GM19468 (cell line): ENCODE data around the gene ITPR2.
"Not testable (repeated sequence)": the region's sequence is repeated elsewhere in the genome, so short reads cannot be mapped to it uniquely, and the experiment has no call there.

Experiments
- ATAC-seq: cut with Tn5 transposase; IDR thresholded peaks from one replicate; pipeline ENCODE4 v1.9.1; 2021; ENCODE audit warnings: mild to moderate bottlenecking, moderate library complexity, moderate number of reproducible peaks; ENCODE audit not compliant: unreplicated experiment; ENCODE audit errors: extremely low read depth

Gene ITPR2

DNA sequence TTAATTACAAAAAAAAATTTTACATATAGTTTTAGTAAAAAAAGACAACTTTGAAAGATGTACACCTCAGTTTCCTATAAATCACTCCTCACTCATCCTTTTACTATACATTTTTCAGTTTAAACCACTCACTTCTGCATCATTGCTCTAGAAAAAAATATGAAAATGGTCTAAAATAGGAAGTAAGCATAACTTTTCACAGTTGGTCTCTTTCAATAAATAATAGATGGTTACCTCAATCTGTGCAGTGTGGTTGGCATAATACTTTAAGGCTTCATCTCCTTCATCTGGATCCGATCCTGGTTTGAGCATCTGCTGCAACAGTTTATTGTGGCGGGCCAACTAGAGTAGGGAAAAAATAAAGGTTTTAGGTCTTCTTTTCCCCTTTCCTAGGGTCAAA, 389.7 kb downstream of the ITPR2 start:
- no peak for ATAC-seq

DNA sequence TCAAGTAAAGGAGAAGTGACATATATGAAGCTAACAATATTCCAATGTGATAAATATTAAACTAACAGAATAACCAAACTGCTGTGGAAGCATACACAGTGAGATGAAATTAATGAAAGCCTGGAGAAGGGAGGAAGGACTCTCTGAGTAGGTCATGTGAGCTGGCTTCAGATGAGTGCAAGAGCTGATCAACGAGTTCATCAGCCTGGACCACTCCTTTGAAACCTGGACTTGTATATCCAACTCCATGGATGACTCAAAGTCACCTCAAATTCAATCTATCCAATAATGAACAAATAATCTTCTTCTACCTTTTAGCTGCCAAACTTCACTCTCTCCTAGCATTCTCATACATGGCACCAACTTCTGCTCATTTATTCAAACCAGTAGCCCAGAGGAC, 391.6 kb downstream of the ITPR2 start:
- no peak for ATAC-seq

DNA sequence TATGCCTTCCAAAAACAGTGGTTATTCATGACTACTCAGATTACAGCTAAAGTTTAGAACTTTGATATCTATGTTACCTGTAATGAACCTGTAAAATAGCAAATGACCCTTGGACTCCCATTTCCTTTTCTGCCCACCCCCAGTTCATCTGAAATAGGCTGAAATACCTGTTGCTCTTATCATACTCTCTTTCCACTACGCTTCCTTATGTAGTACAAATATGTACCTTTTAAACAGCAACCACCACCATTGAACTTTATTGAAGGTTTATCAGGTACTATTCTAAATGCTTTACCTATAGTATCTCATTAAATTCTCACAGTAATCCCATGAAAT, 398.0 kb downstream of the ITPR2 start:
- no peak for ATAC-seq

DNA sequence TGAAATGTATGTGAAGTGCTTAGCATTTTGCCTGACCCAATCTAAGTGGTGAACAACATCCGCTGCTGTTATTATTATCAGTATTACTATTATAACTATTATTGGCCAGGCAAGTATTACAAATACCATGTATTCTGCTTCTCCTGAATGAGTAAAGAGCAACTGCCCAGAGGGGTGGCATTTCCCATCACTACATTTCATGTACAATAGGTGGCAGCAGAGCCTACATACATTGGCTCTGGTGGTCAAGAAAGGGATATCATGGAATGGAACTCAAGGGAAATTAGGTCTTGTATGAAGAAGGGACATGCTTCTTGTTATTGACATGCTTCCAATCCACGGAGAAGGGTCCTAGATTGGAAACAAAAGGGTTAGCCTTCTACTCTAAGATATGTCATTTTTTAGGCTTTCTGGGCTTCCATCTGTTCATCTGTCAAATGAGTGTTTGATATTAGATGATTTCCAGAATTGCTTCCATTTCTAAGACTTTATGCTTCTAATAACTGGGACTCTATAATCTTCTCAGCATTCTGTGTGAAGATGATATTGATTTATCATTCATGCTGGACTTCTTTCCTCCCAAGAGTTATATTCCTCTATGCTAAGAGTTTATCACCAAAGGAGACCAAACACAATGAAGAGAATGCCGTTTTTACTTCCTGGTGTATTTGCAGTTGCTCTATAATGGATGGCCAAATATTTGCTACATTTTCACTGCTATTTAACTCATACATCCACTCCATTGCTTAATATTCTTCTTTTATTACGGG, 398.5 kb downstream of the ITPR2 start:
- no peak for ATAC-seq

DNA sequence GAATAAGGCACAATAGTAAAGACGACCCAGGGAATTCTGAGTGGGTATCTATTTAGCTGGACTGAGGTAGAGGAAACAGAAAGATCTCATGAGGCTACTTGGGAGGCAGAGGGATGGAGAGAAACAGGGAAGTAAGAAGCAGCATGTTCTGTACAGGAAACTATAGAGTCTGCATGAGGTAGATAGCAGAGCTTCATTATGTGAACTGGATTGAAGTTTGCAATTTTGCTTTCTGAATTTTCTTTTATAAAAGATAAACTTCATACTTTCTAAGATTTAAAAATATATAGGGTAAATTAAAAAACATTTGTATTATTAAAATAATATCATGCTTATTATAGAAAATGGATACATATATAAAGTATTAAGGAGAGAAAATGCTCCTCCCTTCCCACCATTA, 399.3 kb downstream of the ITPR2 start:
- ATAC-seq = not testable (repeated sequence)

DNA sequence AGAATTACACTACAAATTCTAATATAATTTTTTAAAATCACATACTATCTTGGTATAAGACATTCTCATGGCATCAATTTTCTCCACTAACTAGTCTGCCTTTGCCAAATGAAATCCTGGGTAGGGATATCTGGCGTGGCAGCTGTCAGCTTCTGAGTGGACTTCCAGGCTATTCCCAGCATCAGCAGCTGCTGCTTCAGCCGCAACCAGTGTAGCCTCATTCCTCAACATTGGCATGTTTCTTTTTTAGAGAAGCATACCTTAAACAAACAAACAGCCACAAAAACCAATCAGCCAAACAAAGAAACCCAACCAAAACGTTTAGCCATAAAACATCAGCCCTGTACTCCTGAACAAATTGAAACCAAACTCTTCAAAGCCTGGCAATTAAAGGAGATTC, 401.8 kb downstream of the ITPR2 start:
- no peak for ATAC-seq

DNA sequence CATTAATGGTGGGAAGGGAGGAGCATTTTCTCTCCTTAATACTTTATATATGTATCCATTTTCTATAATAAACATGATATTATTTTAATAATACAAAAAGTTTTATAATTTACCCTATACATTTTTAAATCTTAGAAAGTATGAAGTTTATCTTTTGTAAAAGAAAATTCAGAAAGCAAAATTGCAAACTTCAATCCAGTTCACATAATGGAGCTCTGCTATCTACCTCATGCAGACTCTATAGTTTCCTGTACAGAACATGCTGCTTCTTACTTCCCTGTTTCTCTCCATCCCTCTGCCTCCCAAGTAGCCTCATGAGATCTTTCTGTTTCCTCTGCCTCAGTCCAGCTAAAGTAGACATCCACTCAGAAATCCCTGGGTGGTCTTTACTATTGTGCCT, 402.4 kb downstream of the ITPR2 start:
- ATAC-seq = not testable (repeated sequence)

DNA sequence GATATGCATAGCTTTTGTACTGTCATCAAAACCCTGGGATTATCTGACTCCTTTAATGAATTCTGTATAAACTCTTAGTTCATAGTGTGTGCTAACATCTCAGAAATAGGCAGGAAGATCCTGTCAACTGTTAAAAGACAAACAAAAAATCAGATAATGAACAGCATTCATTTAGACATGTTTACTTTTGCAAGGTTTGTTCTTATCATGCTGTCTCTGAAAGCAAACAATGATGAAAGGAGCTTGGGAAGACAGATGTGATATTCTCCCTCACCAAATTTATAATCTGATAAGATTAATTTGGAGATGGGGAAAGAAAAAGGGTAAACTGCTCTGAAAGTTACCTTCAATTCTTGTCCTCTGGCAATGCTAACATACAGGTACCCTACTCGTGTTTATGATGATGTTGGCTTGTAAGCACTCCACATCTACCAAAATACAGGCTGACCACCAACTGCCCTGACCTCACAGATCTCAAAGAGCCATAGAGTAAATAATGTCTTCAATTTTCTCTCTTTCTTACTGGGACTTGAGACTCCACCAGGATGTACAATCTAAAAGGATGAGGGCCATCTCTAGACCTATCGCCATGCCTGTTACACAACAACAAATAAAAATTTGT, 403.8 kb downstream of the ITPR2 start:
- no peak for ATAC-seq

DNA sequence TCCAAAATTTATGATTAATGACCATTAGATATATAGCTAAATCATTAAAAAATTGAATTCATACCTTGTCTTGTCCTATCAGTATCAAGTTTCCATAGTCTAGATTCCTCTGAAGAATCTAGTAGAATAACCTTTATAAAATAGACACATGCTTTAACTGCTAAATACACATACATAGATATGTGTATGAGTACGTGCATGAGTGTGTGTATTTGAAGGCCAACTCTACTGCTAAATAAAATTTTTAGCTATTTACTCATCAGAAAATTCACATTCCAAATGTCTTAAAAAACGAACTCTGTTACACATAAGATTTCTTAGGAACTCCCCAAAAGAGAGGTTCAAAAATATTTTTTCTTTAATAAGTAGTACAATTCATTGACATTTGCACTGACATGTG, 404.6 kb downstream of the ITPR2 start:
- no peak for ATAC-seq

DNA sequence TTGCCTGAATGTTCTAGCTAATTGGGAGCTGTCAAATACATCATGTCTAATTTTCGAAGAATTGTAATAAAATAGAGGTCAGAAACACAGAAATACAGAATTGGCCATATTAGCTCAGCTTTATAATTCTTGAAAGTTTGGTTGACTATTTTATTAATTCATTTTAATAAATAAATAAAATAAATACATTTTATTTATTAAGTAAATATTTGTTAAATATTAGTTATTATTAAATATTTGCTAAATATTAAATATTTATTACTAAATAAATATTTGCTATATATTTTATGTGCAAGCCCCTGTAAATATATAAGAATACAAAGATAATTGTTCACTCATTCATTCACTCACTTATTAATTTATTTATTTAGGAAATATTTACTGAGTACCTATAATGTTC, 406.3 kb downstream of the ITPR2 start:
- ATAC-seq = no peak

DNA sequence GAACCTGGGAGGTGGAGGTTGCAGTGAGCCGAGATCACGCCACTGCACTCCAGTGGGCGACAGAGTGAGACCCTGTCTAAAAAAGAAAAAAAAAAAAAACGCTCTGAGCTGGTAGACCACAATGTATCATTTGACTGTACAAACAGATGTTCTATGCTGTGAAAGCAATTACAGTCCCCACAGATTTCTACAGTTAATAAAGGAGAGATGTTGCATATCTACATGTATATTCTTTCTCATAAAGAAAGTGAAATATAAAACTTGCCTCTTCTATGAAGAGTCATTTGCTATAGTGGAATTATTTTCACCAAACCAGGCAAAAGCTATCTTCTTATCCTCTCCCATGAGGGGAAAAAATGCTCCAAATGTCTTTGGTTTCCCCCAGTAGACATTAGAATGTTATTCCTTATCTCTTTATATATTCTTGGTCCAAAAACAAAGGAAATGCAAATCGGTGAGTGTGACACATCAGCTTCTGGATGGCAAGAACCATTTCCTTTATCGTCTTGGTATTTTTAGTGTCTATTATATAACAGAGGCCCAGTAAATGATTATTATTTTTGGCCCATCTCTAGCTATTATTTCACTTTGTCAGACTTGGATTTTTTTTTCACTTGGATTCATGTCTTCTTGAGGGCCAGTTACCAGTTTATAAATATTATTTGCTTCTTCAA, 407.3 kb downstream of the ITPR2 start:
- no peak for ATAC-seq

DNA sequence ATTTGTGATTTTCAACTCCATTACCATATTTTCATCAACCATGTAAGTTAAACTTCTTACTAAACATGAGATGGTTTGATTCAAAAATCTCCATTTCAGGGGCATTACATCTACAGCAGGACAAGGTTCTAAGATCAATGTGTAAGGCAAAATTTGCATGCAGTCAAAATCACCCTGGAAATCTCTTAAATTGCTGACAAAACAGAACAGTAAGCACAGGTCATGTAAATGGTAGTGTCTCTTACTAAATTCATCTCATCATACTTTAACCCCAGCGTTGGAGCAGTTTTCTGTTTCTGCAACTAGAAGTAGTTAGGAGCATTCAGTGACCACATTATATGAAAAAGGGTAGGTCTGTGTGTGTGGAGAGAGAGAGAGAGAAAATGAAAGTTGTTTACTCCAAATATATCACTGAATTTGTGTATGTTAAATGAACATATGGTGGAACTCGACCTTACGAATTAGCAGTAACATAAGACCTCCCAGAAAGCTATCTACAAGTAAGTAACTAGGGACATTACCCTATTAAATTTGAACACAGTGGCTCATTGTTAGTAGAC, 410.1 kb downstream of the ITPR2 start:
- ATAC-seq = no peak

DNA sequence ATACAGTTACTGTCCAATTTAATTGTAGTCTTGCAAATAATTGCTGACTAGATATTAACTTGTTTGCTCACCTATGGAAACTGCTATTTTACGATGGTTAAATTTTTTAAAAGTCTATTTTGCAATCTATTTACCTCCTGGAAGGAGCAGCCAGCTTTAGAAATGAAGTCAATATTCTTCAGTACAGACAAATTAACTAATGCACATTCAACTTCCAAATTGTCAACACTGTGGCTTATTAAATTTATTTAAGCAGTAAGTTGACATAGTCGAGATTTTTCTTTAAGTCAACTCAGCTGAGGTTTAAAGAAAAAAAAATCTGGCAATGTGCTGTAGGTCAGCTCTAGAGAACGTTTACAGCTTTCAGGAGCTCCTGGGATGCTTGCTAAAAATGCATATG, 416.4 kb downstream of the ITPR2 start:
- ATAC-seq = no peak

DNA sequence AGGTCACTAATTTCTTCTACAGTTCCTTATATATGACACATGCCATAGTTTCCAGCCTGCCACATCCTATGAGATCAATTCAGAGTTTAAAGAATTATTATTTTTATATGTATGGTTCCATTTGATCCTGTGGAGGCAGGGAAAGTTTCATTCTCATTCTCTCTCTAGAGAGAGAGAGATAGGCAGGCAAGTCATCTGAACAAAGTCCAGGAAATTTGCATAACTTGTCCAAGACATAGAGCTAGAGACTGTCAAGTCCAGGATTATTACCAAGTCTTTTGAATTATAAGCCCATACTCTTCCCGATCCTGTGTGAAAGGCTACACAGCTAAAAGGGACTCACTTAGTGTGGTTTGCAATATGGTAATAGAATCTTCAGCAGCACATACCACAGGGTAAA, 422.3 kb downstream of the ITPR2 start:
- ATAC-seq = no peak

DNA sequence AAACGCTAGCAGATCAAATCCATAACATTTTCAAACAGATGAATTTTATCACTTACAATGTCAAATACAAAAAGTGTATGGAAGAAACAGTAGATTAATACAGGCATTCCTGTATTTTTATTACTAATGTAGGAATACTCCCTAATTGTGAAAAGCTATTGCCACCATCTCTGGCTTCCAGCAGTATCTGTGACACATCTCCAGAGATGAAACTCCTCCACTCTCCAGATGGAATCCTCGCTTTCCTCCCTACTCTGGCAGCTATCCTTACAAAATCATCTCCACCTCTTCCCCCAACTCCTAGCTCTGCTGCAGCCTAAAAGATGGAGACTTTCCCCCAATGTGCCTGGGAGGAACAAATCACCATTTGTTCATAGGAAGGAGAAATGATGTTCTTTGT, 426.2 kb downstream of the ITPR2 start:
- ATAC-seq = no peak

DNA sequence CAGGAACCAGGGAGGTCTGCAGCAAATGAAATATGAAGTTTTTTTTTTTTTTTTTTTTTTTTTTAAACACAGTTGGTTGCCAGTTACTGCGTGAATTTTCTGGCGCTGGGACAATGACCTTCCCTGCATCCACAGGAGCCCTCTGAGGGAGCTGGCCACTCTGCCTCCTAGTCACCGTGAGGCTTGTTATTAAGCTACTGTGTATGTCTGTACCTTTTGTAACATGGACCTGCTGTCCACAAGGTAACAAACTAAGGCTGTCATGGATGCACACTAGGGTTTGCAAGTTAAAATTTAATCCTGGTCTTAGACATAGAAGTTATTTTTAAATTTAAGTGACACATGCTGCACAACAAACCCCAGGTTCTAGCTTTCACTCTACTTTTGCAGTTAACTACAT, 426.6 kb downstream of the ITPR2 start:
- ATAC-seq = no peak

DNA sequence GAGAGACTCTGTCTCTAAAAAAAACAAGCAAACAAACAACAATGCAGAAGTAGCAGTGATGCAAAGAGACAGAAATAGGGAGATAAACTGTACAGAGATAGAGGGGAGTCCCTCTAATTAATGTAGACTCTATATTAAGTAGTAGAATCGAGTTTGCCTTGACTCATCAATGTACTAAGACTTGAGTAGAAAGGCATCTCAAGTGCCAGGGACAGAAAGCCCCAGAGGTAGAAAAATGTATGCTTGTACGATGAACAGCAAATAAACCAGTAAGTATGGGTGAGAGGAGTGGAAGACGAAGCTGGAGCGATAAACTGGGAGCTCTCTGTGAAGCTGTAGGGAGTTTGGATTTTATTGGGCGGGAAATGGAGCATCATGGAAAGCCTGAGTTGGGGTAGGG, 429.4 kb downstream of the ITPR2 start:
- no peak for ATAC-seq

DNA sequence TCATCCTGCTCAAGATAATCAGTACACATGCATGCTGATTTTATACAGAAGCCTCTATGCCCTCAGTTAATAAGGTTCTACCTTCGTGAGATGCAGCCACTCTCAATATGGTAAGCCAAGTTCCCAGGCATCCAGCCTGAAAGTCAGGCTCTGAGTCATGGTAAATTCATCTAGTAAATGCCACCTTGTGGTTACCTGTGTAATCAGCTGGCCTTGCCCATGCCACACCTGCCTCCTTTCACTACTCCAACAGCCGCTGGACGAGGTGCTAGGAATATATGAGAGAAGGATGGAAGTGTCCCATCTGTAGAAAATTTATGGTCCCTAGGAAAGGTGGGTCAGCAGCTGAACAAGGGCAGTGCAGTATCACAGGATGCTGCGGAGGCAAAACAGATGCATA, 430.3 kb downstream of the ITPR2 start:
- ATAC-seq = no peak

DNA sequence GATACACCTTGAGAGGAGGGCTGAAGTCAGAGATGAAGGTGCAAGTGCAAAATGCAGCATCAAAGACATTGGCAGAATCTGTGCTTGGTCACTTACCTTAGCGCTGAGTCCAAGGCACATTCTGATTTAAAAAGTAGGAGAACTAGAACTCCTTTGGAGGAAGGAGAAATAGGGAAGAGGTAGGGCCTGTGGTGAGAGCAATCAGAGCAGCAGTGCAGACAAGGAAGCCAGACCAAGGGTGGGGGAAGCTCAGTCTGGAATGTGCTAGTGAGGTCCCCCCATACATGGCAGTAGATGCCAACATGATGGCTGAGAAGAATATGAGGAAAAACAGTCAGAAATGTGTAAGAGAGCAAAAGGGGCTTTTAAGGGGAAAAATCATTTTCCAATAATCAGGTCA, 431.1 kb downstream of the ITPR2 start:
- no peak for ATAC-seq

DNA sequence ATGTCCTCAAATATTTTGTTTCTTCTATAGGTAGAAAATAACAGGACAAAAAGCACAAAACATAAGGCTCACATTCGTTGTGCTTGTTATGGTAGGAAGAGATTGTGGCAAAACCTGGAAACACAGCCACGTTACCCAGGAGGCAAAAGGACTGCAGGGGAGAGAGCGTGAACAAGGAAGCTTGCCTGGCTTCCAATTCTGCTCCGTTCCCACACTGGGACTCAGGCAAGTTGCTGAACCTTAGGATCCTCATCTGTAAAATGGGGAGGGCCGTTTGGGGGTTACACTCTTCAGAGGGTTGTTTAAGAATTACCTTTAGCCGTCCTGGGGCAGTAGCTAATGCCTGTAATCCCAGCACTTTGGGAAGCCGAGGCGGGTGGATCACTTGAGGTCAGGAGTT, 432.4 kb downstream of the ITPR2 start:
- ATAC-seq = no peak

DNA sequence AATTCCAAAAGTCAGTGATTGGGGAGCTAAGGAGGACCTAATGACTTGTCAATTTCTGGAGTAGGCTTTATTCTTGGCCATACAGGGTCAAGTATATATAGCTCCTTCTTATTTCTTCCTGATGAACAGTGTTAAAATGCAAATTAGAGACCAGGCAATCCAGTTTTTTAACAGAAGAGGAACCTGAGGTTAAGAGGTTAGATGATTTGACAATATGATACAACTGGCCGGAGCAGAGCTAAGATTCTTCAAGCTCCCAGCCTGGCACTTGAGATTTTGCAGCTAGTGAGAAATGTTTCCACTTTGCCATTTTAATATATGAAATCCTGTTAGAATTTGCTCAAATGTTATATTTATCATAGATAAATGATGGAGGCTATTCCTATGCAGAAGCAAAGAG, 433.6 kb downstream of the ITPR2 start:
- ATAC-seq = no peak
